ENCODE measurements around the gene NCOR1. TPM values are rescaled to one million over a fixed set of nuclear protein-coding genes. Genes with fewer than 3 reads are reported as not detected.

NCOR1 gene
- total and polyA plus RNA-seq, 2 of the 8 experiments (the other 6 are each of a cell fraction or from before 2014, with no cell fraction given) = 65.4 to 142 TPM

DNA sequence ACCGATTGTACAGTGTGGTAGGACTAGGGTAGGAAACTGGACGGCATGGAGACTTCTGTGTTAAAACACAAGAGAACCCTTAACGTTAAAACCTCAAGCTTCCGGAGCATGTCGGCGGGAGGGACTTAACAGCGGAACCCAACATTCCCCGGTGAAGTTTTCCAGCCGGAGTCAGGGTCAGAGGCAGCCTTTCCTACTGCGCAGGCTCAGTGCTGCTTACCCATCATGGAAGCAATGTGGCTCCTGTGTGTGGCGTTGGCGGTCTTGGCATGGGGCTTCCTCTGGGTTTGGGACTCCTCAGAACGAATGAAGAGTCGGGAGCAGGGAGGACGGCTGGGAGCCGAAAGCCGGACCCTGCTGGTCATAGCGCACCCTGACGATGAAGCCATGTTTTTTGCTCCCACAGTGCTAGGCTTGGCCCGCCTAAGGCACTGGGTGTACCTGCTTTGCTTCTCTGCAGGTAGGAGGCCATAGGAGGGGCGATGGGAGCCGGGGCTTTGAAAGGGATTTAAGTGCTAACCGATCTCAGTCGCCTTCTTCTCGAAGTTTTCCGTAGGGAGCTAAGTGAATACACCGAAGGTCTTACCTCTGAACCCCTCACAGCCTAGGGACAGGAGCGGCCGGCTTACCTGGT is 1.8 kb upstream of the NCOR1 start, which contains the start of gene PIGL (continued):
- TF ChIP-seq EGR1 (IDR thresholded peaks at IDR 0.05; ENCODE audit: borderline replicate concordance, low read depth, low read length) (no peak), POU5F1 (IDR thresholded peaks at IDR 0.05; ENCODE audit: low read depth, low read length) (no peak), JUN (IDR thresholded peaks at IDR 0.05; ENCODE audit: low read depth, low read length) (no peak), CREB1 (IDR thresholded peaks at IDR 0.05) (peak; percentile 75), SP1 (IDR thresholded peaks at IDR 0.05; ENCODE audit: low read depth, low read length) (peak; percentile 87), ZNF274 (IDR thresholded peaks at IDR 0.05; ENCODE audit: borderline replicate concordance, extremely low read depth, low read length) (no peak), BACH1 (IDR thresholded peaks at IDR 0.05; ENCODE audit: low read length) (no peak), RXRA (IDR thresholded peaks at IDR 0.05; ENCODE audit: insufficient read depth, low read depth, low read length) (no peak), EZH2 (IDR thresholded peaks at IDR 0.05; ENCODE audit: low read depth, low read length, severe bottlenecking) (no peak), SIN3A (conservative IDR thresholded peaks at IDR 0.05 in 1 of 2, IDR thresholded peaks at IDR 0.05 in 1 of 2; ENCODE audit: low read depth in 1 of 2, low read length in 2 of 2) (peak; percentile 59 to 92; a peak in 2 of 4 replicates), TAF1 (IDR thresholded peaks at IDR 0.05; ENCODE audit: low read depth, low read length) (peak; percentile 100), MAFK (IDR thresholded peaks at IDR 0.05; ENCODE audit: low read depth, low read length) (no peak), CBX5 (IDR thresholded peaks at IDR 0.05; ENCODE audit: low read depth, low read length) (no peak), NANOG (IDR thresholded peaks at IDR 0.05; ENCODE audit: insufficient read depth, low read depth, low read length, poor library complexity, severe bottlenecking) (no peak), SP4 (IDR thresholded peaks at IDR 0.05; ENCODE audit: low read length) (peak; percentile 64; the same call in 1 of the 2 replicates), KDM4A (IDR thresholded peaks at IDR 0.05; ENCODE audit: low read depth, low read length, severe bottlenecking) (peak; percentile 33), JUND (IDR thresholded peaks at IDR 0.05; ENCODE audit: low read length) (no peak), POLR2A (IDR thresholded peaks at IDR 0.05; ENCODE audit: control extremely low read depth in 1 of 2, low read depth in 2 of 2, low read length in 2 of 2) (peak; percentile 94 to 98), BRCA1 (IDR thresholded peaks at IDR 0.05; ENCODE audit: low read depth, low read length) (no peak), ASH2L (IDR thresholded peaks at IDR 0.05; ENCODE audit: low read length) (peak; percentile 97)
- TF ChIP-seq, protein P1, sequence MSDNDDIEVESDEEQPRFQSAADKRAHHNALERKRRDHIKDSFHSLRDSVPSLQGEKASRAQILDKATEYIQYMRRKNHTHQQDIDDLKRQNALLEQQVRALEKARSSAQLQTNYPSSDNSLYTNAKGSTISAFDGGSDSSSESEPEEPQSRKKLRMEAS (IDR thresholded peaks at IDR 0.05) = peak; percentile 65
